Stimulated activated CD4-positive, alpha-beta T cell treated with anti-CD3 and anti-CD28 coated beads, Interleukin-2, amount 100 ng/mL, for 24 hours (primary cell): ENCODE results near the gene CCDC80.
"Not testable (repeated sequence)": the region's sequence is repeated elsewhere in the genome, so short reads cannot be mapped to it uniquely, and the experiment has no call there.

Experiments used
- DNase-seq, 2 donors: peaks; one replicate each; pipeline ENCODE4 v3.0.0-alpha.2; 2020

Gene CCDC80

DNA sequence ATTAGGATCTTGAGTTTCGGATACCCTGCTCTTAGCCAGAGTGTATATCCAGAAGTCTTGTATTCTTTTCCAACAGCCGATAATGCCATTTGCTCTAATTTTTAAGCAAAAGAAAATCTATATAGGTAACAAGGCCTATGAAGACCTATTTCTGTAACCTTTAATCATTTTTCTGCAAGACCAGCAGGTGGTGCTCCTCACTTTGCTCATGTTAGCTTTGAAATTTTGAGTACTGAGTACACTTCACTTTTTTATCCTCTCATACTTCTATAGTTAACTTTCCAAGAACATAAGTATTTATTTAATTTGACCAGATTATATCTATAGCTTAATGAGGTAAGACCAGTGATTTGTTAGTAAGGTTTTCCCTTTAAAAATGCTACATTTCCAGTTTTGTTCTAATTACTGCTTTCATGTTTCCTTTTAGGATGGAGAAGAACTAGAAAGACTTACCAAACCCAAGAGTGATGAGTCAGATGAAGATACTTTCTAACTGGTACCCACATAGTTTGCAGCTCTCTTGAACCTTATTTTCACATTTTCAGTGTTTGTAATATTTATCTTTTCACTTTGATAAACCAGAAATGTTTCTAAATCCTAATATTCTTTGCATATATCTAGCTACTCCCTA, 58.6 kb downstream of the CCDC80 start:
- peak; percentile 35 to 39 for DNase-seq

DNA sequence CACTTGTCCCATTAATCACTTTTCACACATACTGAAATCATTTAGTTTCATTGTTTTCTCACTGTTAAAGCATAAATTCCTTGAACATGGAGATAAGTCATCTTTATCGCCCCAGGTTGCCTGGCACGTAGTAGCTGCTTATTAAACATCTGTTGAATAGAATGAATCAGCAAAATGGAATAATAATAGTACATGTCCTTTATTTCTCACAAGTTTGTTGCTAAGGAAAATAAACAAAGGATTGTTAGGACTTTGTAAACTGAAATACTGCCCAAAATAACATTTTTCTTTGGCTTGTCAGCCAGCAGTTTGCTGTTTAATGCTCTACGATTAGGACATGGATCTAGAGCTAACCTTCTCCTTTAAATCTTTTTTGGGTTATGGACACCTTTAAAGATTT, 61.2 kb downstream of the CCDC80 start:
- no peak for DNase-seq

DNA sequence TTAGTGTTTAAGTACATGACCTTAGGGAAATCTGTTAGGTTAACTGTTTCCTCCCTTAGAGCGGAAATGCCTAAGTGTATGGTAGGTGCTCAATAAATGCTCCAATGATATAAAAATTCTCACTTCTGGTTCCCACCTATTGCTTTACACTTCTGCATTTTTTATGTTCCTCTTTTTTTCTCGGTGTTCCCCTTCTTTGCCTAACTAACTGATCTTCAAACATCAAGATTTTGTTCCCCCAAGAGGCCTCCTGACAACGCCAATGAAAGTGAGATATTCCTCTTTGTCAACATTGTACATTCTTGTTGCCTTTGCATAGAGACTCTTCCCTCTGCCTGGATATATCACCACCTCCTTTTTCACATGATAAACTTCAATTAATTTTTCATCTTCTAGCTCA, 61.7 kb downstream of the CCDC80 start:
- DNase-seq, result no peak

DNA sequence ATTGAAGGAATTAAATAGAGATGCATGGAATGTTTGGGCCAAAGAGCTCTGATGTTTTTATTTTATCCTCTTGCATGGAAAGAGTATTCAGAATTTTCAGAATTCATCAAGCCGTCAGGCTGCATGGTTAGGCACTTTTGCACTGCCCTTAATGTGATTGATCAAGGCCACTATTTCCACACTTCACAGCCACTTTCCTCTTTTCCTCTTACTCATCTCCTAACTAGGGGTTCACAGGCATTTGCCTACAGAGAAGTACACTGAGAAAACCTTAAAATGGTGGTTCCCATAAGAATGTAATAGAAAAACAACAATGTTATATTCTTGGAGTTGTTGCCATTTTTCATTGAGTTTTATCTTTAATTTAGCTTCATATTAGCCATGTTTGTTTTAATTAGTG, 68.2 kb downstream of the CCDC80 start:
- no peak for DNase-seq

DNA sequence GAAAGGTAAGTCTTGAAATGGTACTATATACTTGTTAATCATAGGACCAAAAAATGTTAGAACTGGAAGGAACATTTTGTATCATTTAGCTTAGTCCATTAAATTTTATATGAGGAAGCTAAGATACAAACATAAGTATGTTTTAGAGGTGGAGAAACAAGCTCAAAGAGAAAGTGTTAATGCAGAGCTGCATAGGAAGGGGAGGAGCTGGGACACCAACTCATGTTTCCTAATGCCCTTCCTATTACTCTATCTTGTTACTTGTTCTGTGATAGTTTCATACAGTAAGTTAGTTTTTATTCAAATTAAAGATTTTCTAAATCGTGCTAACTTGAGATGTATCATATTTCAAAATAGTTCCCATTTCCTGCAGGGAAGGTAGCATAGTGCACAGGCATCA, 71.7 kb downstream of the CCDC80 start:
- no peak for DNase-seq

DNA sequence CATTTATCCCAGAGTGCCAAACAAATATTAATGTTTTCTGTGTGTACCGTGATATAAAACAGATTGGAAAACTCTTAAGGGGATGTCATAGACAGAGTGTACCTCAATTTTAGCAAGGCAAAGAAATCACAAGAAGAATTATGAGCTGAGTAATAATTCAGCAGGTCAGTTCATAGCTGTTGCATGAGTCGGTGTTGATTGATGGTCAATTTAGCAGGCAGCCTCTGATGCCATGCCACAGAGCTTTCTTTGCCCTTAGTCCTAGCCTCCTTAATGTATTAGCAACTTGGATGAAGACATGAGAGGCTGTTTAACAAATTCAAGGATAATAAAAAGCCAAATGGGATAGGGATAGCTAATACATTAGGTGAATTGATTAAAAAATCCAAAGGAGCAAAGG, 72.3 kb downstream of the CCDC80 start:
- no peak for DNase-seq

DNA sequence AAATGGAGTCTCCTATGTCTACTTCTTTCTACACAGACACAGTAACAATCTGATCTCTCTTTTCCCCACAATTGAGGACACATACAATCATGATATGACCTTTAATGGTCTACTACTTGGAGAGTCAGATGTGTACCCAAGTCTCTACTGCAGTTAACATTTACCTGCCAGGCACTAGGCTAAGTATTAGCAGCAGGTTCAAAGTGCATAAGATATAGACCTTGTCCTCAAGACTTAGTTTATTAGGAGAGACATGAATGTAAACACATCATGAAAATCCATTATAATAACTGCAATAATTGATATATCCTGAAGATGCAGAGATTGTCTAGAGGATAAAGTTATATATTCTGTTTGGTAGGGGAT, 76.0 kb downstream of the CCDC80 start:
- DNase-seq, result no peak

DNA sequence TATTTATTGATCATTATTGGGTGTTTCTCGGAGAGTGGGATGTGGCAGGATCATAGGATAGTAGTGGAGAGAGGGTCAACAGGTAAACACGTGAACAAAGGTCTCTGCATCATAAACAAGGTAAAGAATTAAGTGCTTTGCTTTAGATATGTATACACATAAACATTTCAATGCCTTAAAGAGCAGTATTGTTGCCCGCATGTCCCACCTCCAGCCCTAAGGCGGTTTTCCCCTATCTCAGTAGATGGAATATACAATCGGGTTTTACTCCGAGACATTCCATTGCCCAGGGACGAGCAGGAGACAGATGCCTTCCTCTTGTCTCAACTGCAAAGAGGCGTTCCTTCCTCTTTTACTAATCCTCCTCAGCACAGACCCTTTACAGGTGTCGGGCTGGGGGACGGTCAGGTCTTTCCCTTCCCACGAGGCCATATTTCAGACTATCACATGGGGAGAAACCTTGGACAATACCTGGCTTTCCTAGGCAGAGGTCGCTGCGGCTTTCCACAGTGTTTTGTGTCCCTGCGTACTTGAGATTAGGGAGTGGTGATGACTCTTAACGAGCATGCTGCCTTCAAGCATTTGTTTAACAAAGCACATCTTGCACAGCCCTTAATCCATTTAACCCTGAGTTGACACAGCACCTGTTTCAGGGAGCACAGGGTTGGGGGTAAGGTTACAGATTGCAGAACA, 76.5 kb downstream of the CCDC80 start:
- DNase-seq, result not testable (repeated sequence)

DNA sequence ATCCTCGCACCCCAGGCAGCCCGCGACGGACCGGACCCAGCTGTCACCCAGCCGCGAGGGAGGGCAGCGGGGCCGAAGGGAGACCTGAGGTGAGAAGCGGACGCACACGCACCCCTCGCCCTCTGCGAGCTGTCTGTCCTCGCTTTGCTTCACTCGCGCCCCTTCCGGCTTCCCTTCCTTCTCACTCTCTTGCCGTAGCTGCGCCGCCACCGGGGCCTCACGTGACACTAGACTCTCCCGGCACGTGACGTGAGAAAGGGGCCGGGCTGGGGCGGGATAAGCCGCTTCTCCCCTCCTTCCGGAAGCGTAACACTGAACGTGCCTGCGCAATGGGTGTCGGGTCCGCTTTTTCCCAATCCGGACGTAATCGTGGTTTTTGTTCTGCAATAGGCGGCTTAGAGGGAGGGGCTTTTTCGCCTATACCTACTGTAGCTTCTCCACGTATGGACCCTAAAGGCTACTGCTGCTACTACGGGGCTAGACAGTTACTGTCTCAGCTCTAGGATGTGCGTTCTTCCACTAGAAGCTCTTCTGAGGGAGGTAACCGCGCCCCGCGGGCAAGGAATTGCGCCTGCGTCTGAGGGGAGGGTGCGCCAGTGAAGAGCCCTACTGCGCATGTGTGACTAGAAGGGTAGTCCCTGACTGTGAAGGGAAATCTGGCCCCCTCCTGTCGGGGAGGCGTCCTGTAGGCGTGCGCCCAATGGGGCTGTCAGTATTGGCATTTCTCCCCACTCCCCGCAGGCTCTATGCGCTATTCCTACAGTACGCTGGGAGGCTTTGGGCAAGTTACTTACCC, 79.0 kb downstream of the CCDC80 start, which contains the start of the genes ATG3 and SLC35A5:
TSS of gene ATG3 (minus strand) at position 229 of the 796 bp plus-strand sequence. CDS start 434 bp downstream, outside the sequence.
TSS of gene SLC35A5 (plus strand) at position 312 of the 796 bp plus-strand sequence. CDS start 1,359 bp downstream, outside the sequence.
- DNase-seq, result peak; percentile 98 to 99

DNA sequence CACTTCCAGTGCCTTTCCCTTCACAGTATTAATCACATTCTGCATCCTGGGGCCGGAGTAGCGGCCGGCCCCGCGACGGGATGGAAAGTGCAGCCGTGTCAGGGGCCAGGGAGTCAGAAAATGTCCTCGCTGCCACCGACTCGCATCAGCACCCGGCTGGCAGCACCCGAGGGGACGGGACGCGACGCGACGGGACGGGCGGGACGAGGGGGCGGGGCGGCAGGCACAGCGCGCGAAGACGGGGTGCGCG, 79.5 kb downstream of the CCDC80 start:
- DNase-seq, result peak; percentile 83 to 86

DNA sequence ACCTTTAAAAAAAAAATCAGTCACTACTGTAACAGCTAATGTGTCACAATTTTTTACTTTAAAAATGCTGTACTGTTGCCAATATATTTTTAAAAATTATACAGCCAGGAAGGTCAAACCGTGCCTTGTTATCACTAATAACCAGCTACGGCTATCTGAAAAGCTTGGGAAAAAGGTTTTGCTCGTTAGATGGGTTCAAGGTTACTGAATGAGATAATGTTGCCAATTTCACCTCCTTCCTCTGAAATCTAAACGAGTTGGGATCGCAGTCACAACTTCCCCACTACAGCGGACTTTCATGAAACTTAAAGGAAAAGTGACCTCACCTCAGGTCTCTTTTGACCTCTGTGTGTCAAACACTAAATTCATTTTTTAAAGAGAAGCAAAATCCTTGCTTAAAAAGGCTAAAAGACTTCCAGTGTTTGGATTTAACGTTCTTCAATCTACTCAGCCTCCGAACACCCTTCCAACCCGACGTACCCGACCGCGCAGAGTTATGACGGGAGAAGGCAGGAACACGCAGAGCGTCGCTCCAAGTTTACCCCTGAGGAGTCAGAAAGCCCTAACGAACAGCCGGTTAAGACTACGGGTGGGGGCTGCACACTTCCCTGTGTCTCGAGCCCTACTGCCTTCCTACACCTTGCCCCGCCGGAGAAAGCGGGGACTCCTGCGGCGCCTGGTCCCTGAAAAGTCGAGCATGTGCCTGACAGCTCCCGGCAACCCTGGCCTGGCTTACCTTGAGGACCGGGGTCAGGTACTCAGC, 80.0 kb downstream of the CCDC80 start:
- DNase-seq, result peak; percentile 72 to 79

DNA sequence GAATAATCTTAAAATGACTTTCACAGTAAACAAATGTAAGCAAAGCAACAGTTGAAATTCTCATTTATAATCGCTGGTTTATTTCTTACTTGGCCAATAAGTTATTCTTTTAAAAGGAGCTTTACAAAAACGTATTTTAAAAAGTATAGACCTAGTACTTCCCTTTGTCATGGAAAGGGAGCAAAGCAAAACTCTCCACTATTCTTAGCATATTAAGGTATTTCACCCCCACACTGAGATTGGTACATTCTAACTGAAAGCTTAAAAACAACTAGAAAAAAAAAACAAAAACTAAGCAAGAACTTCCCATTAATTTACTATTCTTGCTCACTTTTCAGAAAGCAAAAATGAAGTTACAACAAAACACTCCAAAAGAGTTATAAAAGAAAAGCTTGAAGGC, 80.6 kb downstream of the CCDC80 start:
- DNase-seq, result no peak

DNA sequence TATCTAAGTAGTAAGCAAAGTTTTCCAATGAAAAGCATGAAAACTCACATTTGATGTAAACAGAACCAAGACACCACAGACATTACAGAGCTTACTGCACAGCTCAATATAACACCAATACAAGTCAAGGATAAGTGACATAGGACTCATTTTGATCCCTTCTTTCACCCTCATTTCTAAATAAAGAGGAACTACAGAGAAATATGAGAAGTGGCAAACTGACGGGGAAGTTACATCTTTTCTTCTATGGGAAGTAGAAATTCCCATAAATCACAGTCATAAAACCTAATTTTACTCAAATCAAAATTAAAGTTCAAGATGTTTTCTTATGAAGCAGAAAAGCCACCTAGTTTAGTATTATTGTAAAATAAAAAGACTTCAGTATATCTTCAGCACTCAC, 83.0 kb downstream of the CCDC80 start:
- no peak for DNase-seq

DNA sequence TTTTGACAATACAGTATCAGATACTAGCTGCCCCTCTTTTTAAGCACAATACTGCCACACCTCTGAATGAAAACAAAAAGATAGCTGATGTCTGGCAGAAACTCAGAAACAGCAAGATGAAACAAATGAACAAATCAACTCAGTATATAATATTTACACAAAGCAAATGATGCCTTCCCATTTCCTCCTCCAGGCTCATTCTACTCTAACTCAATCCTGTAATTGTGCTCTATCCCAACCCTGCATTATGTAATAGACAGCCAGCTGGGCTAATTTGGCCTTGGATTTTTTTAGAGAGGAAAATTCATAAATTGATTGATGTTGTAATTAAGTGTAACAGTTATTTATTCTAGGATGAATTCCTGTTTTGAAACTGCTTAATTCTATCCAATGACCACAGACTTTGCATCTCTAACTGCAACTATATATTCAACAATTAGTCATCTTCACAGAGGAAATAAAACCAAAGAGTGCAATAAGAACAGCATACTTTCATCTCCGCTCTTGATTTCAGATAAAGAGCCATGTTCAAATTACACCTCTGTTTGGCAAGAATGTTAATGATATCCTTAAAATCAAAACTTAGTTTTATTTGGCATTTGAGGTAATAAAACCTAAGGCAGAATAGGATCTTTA, 85.3 kb downstream of the CCDC80 start:
- no peak for DNase-seq

DNA sequence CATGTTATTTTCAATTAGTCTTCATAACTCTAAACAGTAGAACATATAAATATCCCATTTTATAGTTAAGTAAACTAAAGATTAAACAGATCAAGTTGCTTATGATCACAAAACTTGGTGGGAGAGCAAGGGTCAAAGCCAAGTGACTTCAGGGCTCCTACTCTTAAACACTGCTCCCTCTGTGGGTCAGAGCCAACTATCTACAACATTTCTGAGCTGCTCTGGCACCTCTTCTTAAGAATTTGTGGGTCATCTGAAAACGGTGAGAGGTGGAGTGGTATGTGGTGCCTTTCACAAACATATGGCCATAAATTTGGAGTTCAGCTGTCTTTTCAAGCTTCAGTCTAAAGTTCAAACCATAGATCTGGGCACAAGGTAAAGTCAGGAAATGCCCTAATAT, 90.1 kb downstream of the CCDC80 start:
- no peak for DNase-seq
